ENCODE data around the gene SURF1. TPM values are rescaled to one million over a fixed set of nuclear protein-coding genes. Genes with fewer than 3 reads are reported as not detected.

The SURF1 gene
- polyA plus RNA-seq, 4 donors: 38.4 to 94.4 (median 85.4) TPM

Other genes with a start within 250 kb of the SURF1 start
- gene RALGDS, start 235.2 kb downstream of the SURF1 start, polyA plus RNA-seq: 10 to 100 TPM; 33.0 to 49.0 (median 35.7) TPM
- gene GBGT1, start 192.6 kb downstream of the SURF1 start, polyA plus RNA-seq: 10 to 100 TPM in 1 of 4 donors, 1 to 10 TPM in 2, under 1 TPM in 1; 0.45 to 15.4 (median 6.9) TPM
- gene OBP2B, start 147.2 kb downstream of the SURF1 start, polyA plus RNA-seq: not detected
- gene ABO, start 81.3 kb downstream of the SURF1 start, polyA plus RNA-seq: 10 to 100 TPM in 3 of 4 donors, 1 to 10 TPM in 1; 9.5 to 46.4 (median 31.9) TPM
- 10 to 100 TPM; 23.2 to 48.0 (median 37.0) TPM for gene SURF6, start 20.3 kb downstream of the SURF1 start, polyA plus RNA-seq
- gene MED22, start 8.4 kb downstream of the SURF1 start, polyA plus RNA-seq: 10 to 100 TPM; 10.3 to 19.5 (median 17.6) TPM
- gene RPL7A, start 8.3 kb downstream of the SURF1 start, polyA plus RNA-seq: 1,000 to 10,000 TPM; 1,890 to 3,725 (median 2,971) TPM
- 10 to 100 TPM; 15.3 to 66.0 (median 42.6) TPM for gene SURF2, start 63 bp upstream of the SURF1 start, polyA plus RNA-seq
- gene SURF4, start 19.6 kb upstream of the SURF1 start, polyA plus RNA-seq: 100 to 1,000 TPM in 3 of 4 donors, 10 to 100 TPM in 1; 84.1 to 285 (median 170) TPM
- 1 to 10 TPM in 3 of 4 donors, under 1 TPM in 1; 0.79 to 8.1 (median 3.0) TPM for gene STKLD1, start 19.9 kb upstream of the SURF1 start, polyA plus RNA-seq
- gene REXO4, start 61.5 kb upstream of the SURF1 start, polyA plus RNA-seq: 10 to 100 TPM; 18.9 to 25.7 (median 21.5) TPM
- 10 to 100 TPM in 1 of 4 donors, 1 to 10 TPM in 3; 2.4 to 16.8 (median 7.4) TPM for gene ADAMTS13, start 65.9 kb upstream of the SURF1 start, polyA plus RNA-seq
- gene CACFD1, start 103.5 kb upstream of the SURF1 start, polyA plus RNA-seq: 10 to 100 TPM; 27.0 to 31.4 (median 29.5) TPM
- 1 to 10 TPM in 3 of 4 donors, under 1 TPM in 1; 0.89 to 2.5 (median 1.5) TPM for gene SLC2A6, start 122.6 kb upstream of the SURF1 start, polyA plus RNA-seq
- gene MYMK, start 168.5 kb upstream of the SURF1 start, polyA plus RNA-seq: under 1 TPM in 1 of 4 donors, not detected in 3; 0.22 TPM
- 1 to 10 TPM in 1 of 4 donors, under 1 TPM in 3; 0.22 to 1.2 (median 0.43) TPM for gene ADAMTSL2, start 178.2 kb upstream of the SURF1 start, polyA plus RNA-seq

Data from small intestine (tissue), 4 donors.